GM21528 (cell line): ENCODE data around the gene ATXN7L2.

Experiments
- ATAC-seq: cut with Tn5 transposase; IDR thresholded peaks from one replicate; pipeline ENCODE4 v1.9.1; 2021; ENCODE audit warnings: mild to moderate bottlenecking, moderate library complexity; ENCODE audit not compliant: unreplicated experiment, low FRiP score

The ATXN7L2 gene

GRCh38 chr1:109541102-109541501, 57.4 kb downstream of the ATXN7L2 start:
- no peak for ATAC-seq
